Measurements from ENCODE around the gene DNM3.

Gene DNM3

DNA sequence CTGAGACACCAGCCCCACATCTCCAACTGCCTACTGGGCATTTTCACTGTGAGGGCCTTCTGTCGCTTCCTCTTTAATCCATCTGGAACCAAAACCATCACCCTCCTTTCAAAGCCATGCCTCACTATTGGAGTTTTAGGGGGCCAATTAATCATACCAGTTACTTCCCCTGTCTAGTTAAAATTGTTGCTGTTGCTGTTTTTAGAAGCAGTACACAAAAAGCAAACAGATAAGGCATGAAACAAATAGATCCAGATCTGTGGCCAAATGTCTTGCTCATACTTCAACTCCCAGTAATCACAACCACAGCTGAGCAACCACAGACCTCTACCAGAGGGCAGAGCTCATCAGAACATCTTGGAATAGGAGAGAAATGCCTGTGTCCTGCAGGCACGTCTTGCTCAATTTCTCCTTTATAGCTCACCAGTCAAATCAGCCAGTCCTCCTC, 445.4 kb downstream of the DNM3 start:
- Histone ChIP-seq H3K9me3 (ENCODE audit: control insufficient read depth, insufficient read depth, low read length) (no peaks in the 10 kb centered on the region), H3K4me2 (ENCODE audit: low read length) (no peak overlapping the region), H3K4me3 (ENCODE audit: low read length) (no peak overlapping the region), H3K9me2 (replicated peaks; ENCODE audit: control insufficient read depth, low read length) (no peaks in the 10 kb centered on the region), H3K4me1 (ENCODE audit: control insufficient read depth, low read length) (no peaks in the 10 kb centered on the region), H3K36me3 (ENCODE audit: control insufficient read depth, low read length) (no peaks in the 10 kb centered on the region), H3K27ac (ENCODE audit: low read depth, low read length) (no peak overlapping the region), H3K79me2 (ENCODE audit: control insufficient read depth, low read length) (no peaks in the 10 kb centered on the region), H3K27me3 (ENCODE audit: control insufficient read depth, low read length) (no peaks in the 10 kb centered on the region), H4K20me1 (ENCODE audit: control insufficient read depth, insufficient read depth, low read depth, low read length) (no peaks in the 10 kb centered on the region), H3F3A (ENCODE audit: control insufficient read depth, insufficient read depth) (no peaks in the 10 kb centered on the region)
- TF ChIP-seq, protein P1, sequence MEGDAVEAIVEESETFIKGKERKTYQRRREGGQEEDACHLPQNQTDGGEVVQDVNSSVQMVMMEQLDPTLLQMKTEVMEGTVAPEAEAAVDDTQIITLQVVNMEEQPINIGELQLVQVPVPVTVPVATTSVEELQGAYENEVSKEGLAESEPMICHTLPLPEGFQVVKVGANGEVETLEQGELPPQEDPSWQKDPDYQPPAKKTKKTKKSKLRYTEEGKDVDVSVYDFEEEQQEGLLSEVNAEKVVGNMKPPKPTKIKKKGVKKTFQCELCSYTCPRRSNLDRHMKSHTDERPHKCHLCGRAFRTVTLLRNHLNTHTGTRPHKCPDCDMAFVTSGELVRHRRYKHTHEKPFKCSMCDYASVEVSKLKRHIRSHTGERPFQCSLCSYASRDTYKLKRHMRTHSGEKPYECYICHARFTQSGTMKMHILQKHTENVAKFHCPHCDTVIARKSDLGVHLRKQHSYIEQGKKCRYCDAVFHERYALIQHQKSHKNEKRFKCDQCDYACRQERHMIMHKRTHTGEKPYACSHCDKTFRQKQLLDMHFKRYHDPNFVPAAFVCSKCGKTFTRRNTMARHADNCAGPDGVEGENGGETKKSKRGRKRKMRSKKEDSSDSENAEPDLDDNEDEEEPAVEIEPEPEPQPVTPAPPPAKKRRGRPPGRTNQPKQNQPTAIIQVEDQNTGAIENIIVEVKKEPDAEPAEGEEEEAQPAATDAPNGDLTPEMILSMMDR (IDR thresholded peaks at IDR 0.05; ENCODE audit: low read depth, low read length, poor library complexity, severe bottlenecking), result no peak
- TF ChIP-seq EZH2phosphoT487 (IDR thresholded peaks at IDR 0.05; ENCODE audit: borderline replicate concordance, low read length), result no peak

DNA sequence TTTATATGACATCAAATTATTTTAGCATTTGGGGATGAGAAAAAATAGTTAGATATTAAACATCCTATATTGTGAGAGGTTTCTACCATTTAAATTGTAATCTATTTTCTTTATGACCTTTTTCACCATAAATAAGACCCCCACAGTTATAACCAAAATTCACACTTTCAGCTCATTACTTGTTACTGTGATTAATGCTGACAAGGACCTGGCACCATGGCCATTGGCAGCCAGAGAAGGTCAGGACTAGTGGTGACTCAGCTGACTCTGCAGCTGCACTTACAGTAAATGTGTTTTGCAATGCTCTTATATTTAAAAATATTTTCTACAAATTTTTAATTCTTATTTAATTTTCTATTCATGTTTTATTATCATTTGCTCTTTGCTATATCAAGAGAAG, 445.9 kb downstream of the DNM3 start:
- Histone ChIP-seq H3K9me2 (replicated peaks; ENCODE audit: control insufficient read depth, low read length) (no peaks in the 10 kb centered on the region), H3K79me2 (ENCODE audit: control insufficient read depth, low read length) (no peaks in the 10 kb centered on the region), H4K20me1 (ENCODE audit: control insufficient read depth, insufficient read depth, low read depth, low read length) (no peaks in the 10 kb centered on the region), H3K9me3 (ENCODE audit: control insufficient read depth, insufficient read depth, low read length) (no peaks in the 10 kb centered on the region), H3K27me3 (ENCODE audit: control insufficient read depth, low read length) (no peaks in the 10 kb centered on the region), H3F3A (ENCODE audit: control insufficient read depth, insufficient read depth) (no peaks in the 10 kb centered on the region), H3K4me1 (ENCODE audit: control insufficient read depth, low read length) (no peaks in the 10 kb centered on the region), H3K27ac (ENCODE audit: low read depth, low read length) (no peak overlapping the region), H3K4me2 (ENCODE audit: low read length) (no peak overlapping the region), H3K4me3 (ENCODE audit: low read length) (no peak overlapping the region), H3K36me3 (ENCODE audit: control insufficient read depth, low read length) (no peaks in the 10 kb centered on the region)
- TF ChIP-seq, protein P1 (IDR thresholded peaks at IDR 0.05; ENCODE audit: low read depth, low read length, poor library complexity, severe bottlenecking), result no peak
- no peak for TF ChIP-seq EZH2phosphoT487 (IDR thresholded peaks at IDR 0.05; ENCODE audit: borderline replicate concordance, low read length)

DNA sequence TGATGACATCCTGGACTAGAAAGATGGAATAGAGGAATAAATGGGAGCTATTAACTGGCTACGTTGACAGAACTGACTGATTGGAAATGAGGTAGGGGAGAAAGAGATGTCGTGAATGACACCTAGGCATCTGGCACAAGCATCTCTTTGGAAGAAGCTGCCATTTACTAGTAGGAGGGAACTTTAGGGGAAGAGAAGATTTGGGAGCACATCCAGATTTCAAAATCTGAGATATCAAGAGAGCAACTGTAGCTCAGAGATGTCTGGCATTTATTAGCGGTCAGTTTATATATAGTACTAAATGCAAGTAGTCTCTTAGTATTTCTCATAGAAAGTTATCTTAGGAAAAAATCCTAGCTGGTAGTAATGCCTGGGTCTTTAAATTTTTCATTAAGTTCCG, 447.3 kb downstream of the DNM3 start:
- no peaks in the 10 kb centered on the region for H3K4me1 ChIP-seq (ENCODE audit: control insufficient read depth, low read length)
- no peaks in the 10 kb centered on the region for H3K36me3 ChIP-seq (ENCODE audit: control insufficient read depth, low read length)
- no peaks in the 10 kb centered on the region for H3F3A ChIP-seq (ENCODE audit: control insufficient read depth, insufficient read depth)
- H3K27me3 ChIP-seq (ENCODE audit: control insufficient read depth, low read length), result no peaks in the 10 kb centered on the region
- TF ChIP-seq, protein P1 (IDR thresholded peaks at IDR 0.05; ENCODE audit: low read depth, low read length, poor library complexity, severe bottlenecking), result no peak
- no peak for TF ChIP-seq EZH2phosphoT487 (IDR thresholded peaks at IDR 0.05; ENCODE audit: borderline replicate concordance, low read length)
- H3K27ac ChIP-seq (ENCODE audit: low read depth, low read length), result no peak overlapping the region
- no peaks in the 10 kb centered on the region for H3K9me2 ChIP-seq (replicated peaks; ENCODE audit: control insufficient read depth, low read length)
- no peaks in the 10 kb centered on the region for H3K79me2 ChIP-seq (ENCODE audit: control insufficient read depth, low read length)
- no peak overlapping the region for H3K4me2 ChIP-seq (ENCODE audit: low read length)
- H3K9me3 ChIP-seq (ENCODE audit: control insufficient read depth, insufficient read depth, low read length), result no peaks in the 10 kb centered on the region
- no peak overlapping the region for H3K4me3 ChIP-seq (ENCODE audit: low read length)
- no peaks in the 10 kb centered on the region for H4K20me1 ChIP-seq (ENCODE audit: control insufficient read depth, insufficient read depth, low read depth, low read length)

DNA sequence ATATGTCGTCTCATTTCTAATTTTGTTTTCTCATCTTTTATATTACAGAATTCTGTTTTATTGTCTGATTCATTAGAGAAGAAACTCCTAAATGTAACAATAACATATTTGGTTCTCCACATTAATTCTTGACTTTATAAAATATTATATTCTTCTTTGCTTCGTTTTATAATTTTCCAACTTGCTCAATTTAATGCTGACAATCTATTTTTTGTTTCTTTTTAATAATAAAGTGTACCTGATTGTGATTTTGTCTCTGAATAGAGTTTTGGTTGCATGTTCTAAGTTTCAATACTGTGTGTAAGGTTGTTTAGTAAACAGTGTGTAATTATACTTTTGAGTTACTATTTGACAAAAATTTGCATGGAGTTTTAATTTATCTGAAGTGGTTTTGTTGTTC, 448.1 kb downstream of the DNM3 start:
- TF ChIP-seq EZH2phosphoT487 (IDR thresholded peaks at IDR 0.05; ENCODE audit: borderline replicate concordance, low read length), result no peak
- Histone ChIP-seq H4K20me1 (ENCODE audit: control insufficient read depth, insufficient read depth, low read depth, low read length) (no peaks in the 10 kb centered on the region), H3K4me1 (ENCODE audit: control insufficient read depth, low read length) (no peaks in the 10 kb centered on the region), H3K4me3 (ENCODE audit: low read length) (no peak overlapping the region), H3K36me3 (ENCODE audit: control insufficient read depth, low read length) (no peaks in the 10 kb centered on the region), H3K79me2 (ENCODE audit: control insufficient read depth, low read length) (no peaks in the 10 kb centered on the region), H3F3A (ENCODE audit: control insufficient read depth, insufficient read depth) (no peaks in the 10 kb centered on the region), H3K27me3 (ENCODE audit: control insufficient read depth, low read length) (no peaks in the 10 kb centered on the region), H3K9me2 (replicated peaks; ENCODE audit: control insufficient read depth, low read length) (no peaks in the 10 kb centered on the region), H3K9me3 (ENCODE audit: control insufficient read depth, insufficient read depth, low read length) (no peaks in the 10 kb centered on the region), H3K4me2 (ENCODE audit: low read length) (no peak overlapping the region), H3K27ac (ENCODE audit: low read depth, low read length) (no peak overlapping the region)

Data from DOHH2 (cell line).